HCT116 (cell line): ENCODE results near the gene FKBP1C. TPM values are rescaled to one million over a fixed set of nuclear protein-coding genes. Genes with fewer than 3 reads are reported as not detected.

Experiments used
- ATAC-seq: fragments of 200-7000 bp; cut with Tn5 transposase; 2 replicates; pipeline ENCODE4 v1.9.1; 2020; ENCODE audit warnings: mild to moderate bottlenecking, moderate library complexity
- BruUV-seq: library from RNA; stranded (reverse); fragments of 400-500 nt; replicated peaks from 2 replicates; lab custom pipeline; 2021; lab: Mats Ljungman, UMichigan
- CTCF ChIA-PET: fragments of 300-600 bp; sonication (Branson Sonifier 250); formaldehyde crosslinking; loops from one replicate; lab custom pipeline; 2021; ENCODE audit warnings: antibody characterized with exemption; lab: Charles Lee
- POLR2A ChIA-PET: fragments of 300-600, 350-600 bp; sonication (Branson Sonifier 250); formaldehyde crosslinking; loops from one replicate; lab custom pipeline; 2021; ENCODE audit warnings: antibody characterized with exemption; lab: Charles Lee
- RAD21 ChIA-PET, 2 experiments: fragments of 300-600 bp; sonication (Branson Sonifier 250); formaldehyde crosslinking; loops; one replicate each; lab custom pipeline; 2023; ENCODE audit warnings: low total read pairs in 2 of 2; ENCODE audit not compliant: uncharacterized antibody in 2 of 2, unreplicated experiment in 2 of 2, low non-redundant PET in 1 of 2; lab: Charles Lee
- DNase-seq: peaks from one replicate; pipeline ENCODE4 v3.0.0-alpha.2; 2010; ENCODE audit warnings: low read depth, low spot score
- H2AFZ ChIP-seq: fragments of 200-600 bp; shearing (Covaris generic), sonication (generic); 2 replicates; pipeline ENCODE4 v1.6.1; 2017; ENCODE audit warnings: low read depth, mixed run types, mixed read lengths, antibody characterized with exemption, low read length; ENCODE audit not compliant: poor library complexity, severe bottlenecking
- H3K27ac ChIP-seq: 2 replicates; pipeline ENCODE4 v1.5.1; 2012; ENCODE audit warnings: low read depth, low read length
- H3K27me3 ChIP-seq: fragments of 200-600 bp; sonication (generic); 2 replicates; pipeline ENCODE4 v1.6.1; 2016; ENCODE audit warnings: mixed run types, low read length, mixed read lengths; ENCODE audit not compliant: insufficient read depth
- H3K36me3 ChIP-seq, 2 experiments: fragments of 200-500 bp in 1 of 2; fragments of 200-600 bp in 1 of 2; sonication (Bioruptor generic) in 1 of 2; sonication (generic) in 1 of 2; 2 replicates each; pipeline versions ENCODE4 v1.5.1 to v1.6.1; 2014 to 2016; ENCODE audit warnings: low read length in 2 of 2, inconsistent platforms in 1 of 2, mixed read lengths in 1 of 2, mixed run types in 1 of 2; ENCODE audit not compliant: insufficient read depth in 2 of 2, control insufficient read depth in 1 of 2
- H3K4me1 ChIP-seq, 2 experiments: fragments of 200-600 bp in 1 of 2; sonication (generic) in 1 of 2; 2 replicates each; pipeline versions ENCODE4 v1.5.1 to v1.6.1; 2012 to 2017; ENCODE audit warnings: low read length in 2 of 2, inconsistent platforms in 1 of 2, mild to moderate bottlenecking in 1 of 2, mixed read lengths in 1 of 2, mixed run types in 1 of 2, moderate library complexity in 1 of 2; ENCODE audit not compliant: insufficient read depth in 2 of 2, control insufficient read depth in 1 of 2
- H3K4me2 ChIP-seq: fragments of 200-600 bp; sonication (generic); 2 replicates; pipeline ENCODE4 v1.6.1; 2017; ENCODE audit warnings: mixed run types, low read length, mixed read lengths
- H3K4me3 ChIP-seq, 2 experiments: fragments of 200-600 bp in 1 of 2; sonication (generic) in 1 of 2; replicated peaks in 1 of 2; 2 replicates each; pipeline ENCODE4 v1.5.1; 2011 to 2016; ENCODE audit warnings: low read length in 2 of 2, control low read depth in 1 of 2, low read depth in 1 of 2, mild to moderate bottlenecking in 1 of 2, mixed read lengths in 1 of 2, mixed run types in 1 of 2
- H3K79me2 ChIP-seq: fragments of 200-600 bp; sonication (generic); 2 replicates; pipeline ENCODE4 v1.6.1; 2017; ENCODE audit warnings: mild to moderate bottlenecking, mixed run types, low read length, moderate library complexity, mixed read lengths; ENCODE audit not compliant: insufficient read depth
- H3K9ac ChIP-seq: fragments of 200-600 bp; sonication (generic); 2 replicates; pipeline ENCODE4 v1.6.1; 2016; ENCODE audit warnings: low read length, mixed read lengths
- H3K9me2 ChIP-seq: fragments of 200-600 bp; sonication (generic), shearing (Covaris generic); 2 replicates; pipeline ENCODE4 v1.6.1; 2017; ENCODE audit warnings: mixed run types, mild to moderate bottlenecking, moderate library complexity; ENCODE audit not compliant: insufficient read depth
- H3K9me3 ChIP-seq, 2 experiments: fragments of 200-500 bp in 1 of 2; fragments of 200-600 bp in 1 of 2; sonication (Bioruptor generic) in 1 of 2; sonication (generic) in 1 of 2; 2 replicates each; pipeline ENCODE4 v1.6.1; 2014 to 2017; ENCODE audit warnings: low read length in 2 of 2, mixed read lengths in 2 of 2, inconsistent platforms in 1 of 2, low read depth in 1 of 2, mild to moderate bottlenecking in 1 of 2, mixed run types in 1 of 2, moderate library complexity in 1 of 2; ENCODE audit not compliant: control insufficient read depth in 1 of 2, insufficient read depth in 1 of 2
- H4K20me1 ChIP-seq: fragments of 200-600 bp; sonication (generic), shearing (Covaris generic); 2 replicates; pipeline ENCODE4 v1.6.1; 2017; ENCODE audit warnings: mixed run types, mild to moderate bottlenecking, moderate library complexity; ENCODE audit not compliant: insufficient read depth
- CTCF ChIP-seq, 3 experiments: fragments of 200-600 bp in 1 of 3; sonication (generic) in 1 of 3; IDR thresholded peaks in 2 of 3; conservative IDR thresholded peaks in 1 of 3; 2 replicates each; pipeline ENCODE4 v1.5.1; 2012 to 2017; ENCODE audit warnings: low read depth in 2 of 3, low read length in 2 of 3, antibody characterized with exemption in 1 of 3, borderline replicate concordance in 1 of 3, control low read depth in 1 of 3, mild to moderate bottlenecking in 1 of 3, mixed read lengths in 1 of 3, mixed run types in 1 of 3, moderate library complexity in 1 of 3; ENCODE audit not compliant: insufficient read depth in 1 of 3
- EGR1 ChIP-seq: IDR thresholded peaks from 2 replicates; pipeline ENCODE4 v1.6.1; 2012; ENCODE audit warnings: low read depth
- ELF1 ChIP-seq: IDR thresholded peaks from 2 replicates; pipeline ENCODE4 v1.6.1; 2012; ENCODE audit warnings: low read depth, borderline replicate concordance
- EZH2 ChIP-seq: fragments of 200-600 bp; sonication (generic); IDR thresholded peaks from 2 replicates; pipeline ENCODE4 v1.6.1; 2017; ENCODE audit warnings: antibody characterized with exemption, mixed run types
- FOSL1 ChIP-seq: IDR thresholded peaks from 2 replicates; pipeline ENCODE4 v1.6.1; 2012; ENCODE audit warnings: low read depth
- JUND ChIP-seq: IDR thresholded peaks from 2 replicates; pipeline ENCODE4 v1.6.1; 2012
- RAD21 ChIP-seq: IDR thresholded peaks from 2 replicates; pipeline ENCODE4 v1.6.1; 2012; ENCODE audit warnings: low read depth, mild to moderate bottlenecking
- SIN3A ChIP-seq: IDR thresholded peaks from 2 replicates; pipeline ENCODE4 v1.6.1; 2012; ENCODE audit warnings: low read depth
- SP1 ChIP-seq: IDR thresholded peaks from 2 replicates; pipeline ENCODE4 v1.6.1; 2012; ENCODE audit warnings: low read depth
- TCF7L2 ChIP-seq: IDR thresholded peaks from 2 replicates; pipeline ENCODE4 v1.7.0; 2011; ENCODE audit warnings: borderline replicate concordance, inconsistent platforms; ENCODE audit not compliant: insufficient read depth, insufficient read length; ENCODE audit errors: extremely low read depth
- YY1 ChIP-seq: IDR thresholded peaks from 2 replicates; pipeline ENCODE4 v1.6.1; 2011; ENCODE audit warnings: low read length, low read depth, moderate library complexity, mild to moderate bottlenecking; ENCODE audit not compliant: insufficient replicate concordance; ENCODE audit errors: extremely low read depth
- ZBTB33 ChIP-seq: IDR thresholded peaks from 2 replicates; pipeline ENCODE4 v1.6.1; 2011; ENCODE audit warnings: mild to moderate bottlenecking, low read length, moderate library complexity; ENCODE audit not compliant: insufficient replicate concordance; ENCODE audit errors: extremely low read depth
- ZFX ChIP-seq: fragments of 450-650 bp; IDR thresholded peaks from 2 replicates; pipeline ENCODE4 v1.6.1; 2017
- ZNF274 ChIP-seq: fragments of 200-500 bp; sonication (Bioruptor generic); IDR thresholded peaks from 2 replicates; pipeline ENCODE4 v1.6.1; 2014; ENCODE audit warnings: mild to moderate bottlenecking, low read depth, low read length, inconsistent platforms
- intact Hi-C: fragments of 100-400 bp; cut with micrococcal nuclease; formaldehyde crosslinking; loops from 2 replicates; pipeline ENCODE4 v1.10.0; 2022
- total RNA-seq: library from RNA; stranded (reverse); gene quantifications from one replicate; pipeline ENCODE4 v1.2.1, GENCODE V29; 2021; ENCODE audit not compliant: unreplicated experiment
- TF ChIP-seq, protein P1 (sequence below): IDR thresholded peaks from 2 replicates; pipeline ENCODE4 v1.6.1; 2012
- TF ChIP-seq, protein P2 (sequence below): IDR thresholded peaks from 2 replicates; pipeline ENCODE4 v1.6.1; 2012

Gene FKBP1C
- total RNA-seq, 1 experiment from 2014 or later, result 1.6 TPM

DNA sequence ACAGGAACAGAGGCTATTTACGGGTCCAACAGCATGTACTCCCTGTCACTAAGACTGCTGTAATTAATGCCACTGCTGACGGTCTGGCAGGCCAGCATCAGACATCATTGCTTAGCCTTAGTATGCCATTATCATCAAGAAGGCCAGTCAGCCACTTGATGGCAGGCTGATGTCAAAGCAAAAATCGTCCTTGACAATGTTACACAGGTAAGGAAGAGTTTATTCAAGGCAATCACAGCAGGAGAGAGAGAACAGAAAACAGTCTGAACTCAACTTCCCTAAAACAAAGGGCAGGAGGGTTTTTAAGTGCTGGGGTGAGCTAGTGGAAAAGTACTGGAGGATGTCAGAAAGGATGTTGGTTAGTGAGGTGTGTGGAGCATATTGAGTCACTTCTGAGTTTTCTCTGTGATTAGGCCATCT, 25.1 kb downstream of the FKBP1C start:
- intact Hi-C loops, result no loop called here
- DNase-seq, result no peak
- H3K27ac ChIP-seq, result no peak overlapping the region
- H3K36me3 ChIP-seq, result no peaks in the 10 kb centered on the region
- H3K4me3 ChIP-seq, result no peak overlapping the region
- H3K4me1 ChIP-seq, result no peaks in the 10 kb centered on the region
- no peaks in the 10 kb centered on the region for H3K79me2 ChIP-seq
- no peaks in the 10 kb centered on the region for H3K9me2 ChIP-seq
- no peak overlapping the region for H3K9ac ChIP-seq
- no peaks in the 10 kb centered on the region for H4K20me1 ChIP-seq
- no TSS peak for BruUV-seq
- CTCF ChIA-PET, result no interaction called here
- TF ChIP-seq, protein P1, sequence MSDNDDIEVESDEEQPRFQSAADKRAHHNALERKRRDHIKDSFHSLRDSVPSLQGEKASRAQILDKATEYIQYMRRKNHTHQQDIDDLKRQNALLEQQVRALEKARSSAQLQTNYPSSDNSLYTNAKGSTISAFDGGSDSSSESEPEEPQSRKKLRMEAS, result no peak
- TF ChIP-seq EZH2 (no peak), TCF7L2 (no peak), ZFX (no peak), CTCF (IDR thresholded peaks at IDR 0.05 in 2 of 3, conservative IDR thresholded peaks at IDR 0.05 in 1 of 3; ENCODE audit: borderline replicate concordance in 1 of 3, insufficient read depth in 1 of 3, low read depth in 2 of 3, low read length in 2 of 3) (no peak), SP1 (no peak), ELF1 (no peak), YY1 (no peak), ZBTB33 (no peak), SIN3A (no peak), JUND (no peak), RAD21 (no peak), FOSL1 (no peak), EGR1 (no peak), ZNF274 (no peak)
- TF ChIP-seq, protein P2, sequence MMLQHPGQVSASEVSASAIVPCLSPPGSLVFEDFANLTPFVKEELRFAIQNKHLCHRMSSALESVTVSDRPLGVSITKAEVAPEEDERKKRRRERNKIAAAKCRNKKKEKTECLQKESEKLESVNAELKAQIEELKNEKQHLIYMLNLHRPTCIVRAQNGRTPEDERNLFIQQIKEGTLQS, result no peak
- TF ChIP-seq, all 23 proteins: peak for 0
- peaks cover 5% of the 10 kb centered on the region; the same call in 1 of the 2 replicates for H3K27me3 ChIP-seq
- RAD21 ChIA-PET, result no interaction called here
- POLR2A ChIA-PET, result no interaction called here
- H3K9me3 ChIP-seq, result no peaks in the 10 kb centered on the region
- no peak overlapping the region for H3K4me2 ChIP-seq
- H2AFZ ChIP-seq, result no peak overlapping the region
- no peak for ATAC-seq
